Kidney glomerular epithelial cell (primary cell): ENCODE measurements around the gene ANKMY1.

Source experiments
- DNase-seq: peaks from one replicate; lab custom pipeline; 2025; lab: John Stamatoyannopoulos, UW

Gene ANKMY1

DNA sequence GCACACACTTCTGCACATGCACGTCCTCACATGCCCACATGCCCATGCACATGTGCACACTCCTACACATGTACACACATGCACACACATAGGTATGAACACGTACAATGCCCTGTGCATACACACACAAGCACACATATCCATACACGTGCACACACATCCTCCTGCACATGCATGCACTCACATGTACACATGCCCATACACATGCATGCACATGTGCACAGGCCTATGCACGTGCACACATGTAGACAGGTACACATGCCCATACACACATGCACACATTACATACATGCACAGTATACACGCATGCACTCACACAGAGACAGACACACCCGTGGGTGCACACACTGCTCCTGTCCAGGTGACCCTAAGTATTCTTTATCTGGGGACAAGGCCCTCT, 88.0 kb downstream of the ANKMY1 start:
- no peak for DNase-seq

DNA sequence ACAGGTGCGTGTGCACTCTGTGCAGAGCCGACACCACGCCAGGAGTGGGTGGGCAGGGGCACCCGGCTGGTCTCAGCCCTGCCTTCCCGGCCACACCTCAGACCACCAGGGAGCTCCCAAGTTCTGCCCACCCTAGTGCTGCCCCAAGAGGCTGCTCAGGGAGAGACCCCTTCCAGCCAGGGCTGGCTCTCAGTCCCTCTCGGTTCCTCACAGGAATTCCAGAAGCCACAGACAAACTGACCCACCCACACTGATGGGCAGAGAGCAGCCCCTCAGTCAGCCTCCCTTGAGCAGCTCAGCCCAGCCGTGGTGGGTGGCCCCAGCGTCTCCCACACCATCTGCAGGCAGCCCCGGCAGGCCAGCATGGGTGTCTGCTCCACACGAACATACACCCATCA, 88.5 kb downstream of the ANKMY1 start:
- no peak for DNase-seq

DNA sequence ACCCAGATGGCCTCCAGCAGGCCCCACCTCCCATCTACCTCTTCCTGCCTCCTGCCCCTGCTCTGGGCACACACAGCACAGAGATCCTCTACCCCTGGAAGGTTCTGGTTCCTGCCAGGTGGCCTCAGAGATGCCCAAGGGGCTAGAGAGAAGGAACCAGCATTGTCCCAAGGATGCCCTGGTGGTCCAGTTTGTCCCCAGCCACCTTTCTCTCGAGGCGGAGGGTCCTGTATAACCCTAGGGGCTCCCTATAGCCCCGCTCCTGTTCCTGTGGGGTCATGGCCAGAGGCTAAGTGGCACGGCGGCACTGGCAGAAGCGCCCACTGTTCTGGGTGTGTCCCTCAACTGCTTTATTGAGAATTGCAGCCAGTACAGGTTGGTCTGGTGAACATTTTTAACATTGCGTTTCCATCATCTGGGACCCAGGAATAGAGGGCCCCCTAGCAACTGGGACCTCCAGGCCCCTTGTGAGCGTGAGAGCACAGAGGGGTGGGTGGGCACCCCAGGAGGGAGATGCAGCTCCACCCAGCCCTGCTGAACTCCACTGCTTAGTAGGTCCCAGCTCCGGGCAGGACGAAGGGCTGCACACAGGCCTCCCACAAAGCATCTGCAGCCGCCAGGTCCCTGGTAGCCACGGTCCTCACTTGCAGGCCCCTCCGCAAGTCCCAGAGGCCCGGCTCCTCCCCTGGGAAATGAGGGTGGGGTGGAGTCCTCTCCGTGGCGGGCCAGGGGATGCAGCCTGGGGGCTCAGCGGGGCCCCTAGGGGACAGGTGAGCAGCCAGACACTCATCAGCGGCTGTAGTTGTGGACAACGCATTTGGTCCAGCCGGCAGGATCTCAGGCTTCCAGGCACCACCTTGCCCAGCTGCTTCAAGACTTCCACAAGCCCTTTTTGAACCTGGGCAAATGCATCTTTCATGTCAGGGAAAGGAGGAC, 89.2 kb downstream of the ANKMY1 start:
- no peak for DNase-seq

GRCh38 chr2:240467659-240468302, 90.0 kb downstream of the ANKMY1 start:
- no peak for DNase-seq

GRCh38 chr2:240467149-240467642, 90.6 kb downstream of the ANKMY1 start:
- no peak for DNase-seq

GRCh38 chr2:240466579-240467148, 91.1 kb downstream of the ANKMY1 start:
- no peak for DNase-seq

GRCh38 chr2:240465765-240466578, 91.8 kb downstream of the ANKMY1 start:
- no peak for DNase-seq

DNA sequence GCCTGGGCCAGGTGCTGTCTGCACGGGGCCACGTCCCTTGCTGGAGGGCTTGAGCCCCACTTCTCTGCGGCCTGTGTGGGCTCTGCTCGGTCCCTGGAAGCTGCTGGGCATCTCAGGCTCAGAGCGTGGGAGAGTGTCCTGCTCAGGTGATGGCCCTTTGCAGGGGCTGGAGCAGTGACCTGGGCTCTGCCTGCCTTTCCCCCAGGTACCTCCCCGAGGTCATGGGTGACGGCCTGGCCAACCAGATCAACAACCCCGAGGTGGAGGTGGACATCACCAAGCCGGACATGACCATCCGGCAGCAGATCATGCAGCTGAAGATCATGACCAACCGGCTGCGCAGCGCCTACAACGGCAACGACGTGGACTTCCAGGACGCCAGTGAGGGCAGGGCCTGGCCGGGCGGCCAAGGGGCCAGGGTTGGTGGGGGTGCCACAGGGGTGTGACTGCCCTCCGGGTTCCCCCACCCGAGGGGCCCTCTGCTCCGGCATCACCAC, 92.5 kb downstream of the ANKMY1 start:
- no peak for DNase-seq

DNA sequence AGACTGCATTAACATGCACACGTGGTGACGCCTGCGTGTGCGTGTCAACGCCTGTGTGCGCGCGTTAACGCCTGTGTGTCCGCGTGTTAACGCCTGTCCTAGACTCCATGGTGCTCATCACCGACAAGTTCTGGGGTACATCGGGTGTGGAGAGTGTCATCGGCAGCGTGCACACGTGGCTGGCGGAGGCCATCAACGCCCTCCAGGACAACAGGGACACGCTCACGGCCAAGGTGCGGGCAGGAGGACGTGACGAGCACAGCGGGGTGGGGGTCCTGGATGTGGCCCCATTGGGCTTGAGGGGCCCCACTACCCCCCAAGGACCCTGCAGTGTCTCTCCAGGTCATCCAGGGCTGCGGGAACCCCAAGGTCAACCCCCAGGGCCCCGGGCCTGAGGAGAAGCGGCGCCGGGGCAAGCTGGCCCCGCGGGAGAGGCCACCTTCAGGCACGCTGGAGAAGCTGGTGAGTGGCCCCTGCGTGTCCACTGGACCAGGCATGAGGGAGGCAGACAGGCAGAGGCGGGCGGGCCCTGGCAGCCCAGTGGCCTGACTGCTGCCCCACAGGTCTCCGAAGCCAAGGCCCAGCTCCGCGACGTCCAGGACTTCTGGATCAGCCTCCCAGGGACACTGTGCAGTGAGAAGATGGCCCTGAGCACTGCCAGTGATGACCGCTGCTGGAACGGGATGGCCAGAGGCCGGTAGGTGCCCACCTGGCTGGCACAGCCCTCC, 93.1 kb downstream of the ANKMY1 start:
- DNase-seq = no peak

GRCh38 chr2:240463866-240464481, 93.8 kb downstream of the ANKMY1 start:
- no peak for DNase-seq

- DNase-seq = no peak
Observed at GRCh38 chr2:240463274-240463865, 94.4 kb downstream of the ANKMY1 start.

DNA sequence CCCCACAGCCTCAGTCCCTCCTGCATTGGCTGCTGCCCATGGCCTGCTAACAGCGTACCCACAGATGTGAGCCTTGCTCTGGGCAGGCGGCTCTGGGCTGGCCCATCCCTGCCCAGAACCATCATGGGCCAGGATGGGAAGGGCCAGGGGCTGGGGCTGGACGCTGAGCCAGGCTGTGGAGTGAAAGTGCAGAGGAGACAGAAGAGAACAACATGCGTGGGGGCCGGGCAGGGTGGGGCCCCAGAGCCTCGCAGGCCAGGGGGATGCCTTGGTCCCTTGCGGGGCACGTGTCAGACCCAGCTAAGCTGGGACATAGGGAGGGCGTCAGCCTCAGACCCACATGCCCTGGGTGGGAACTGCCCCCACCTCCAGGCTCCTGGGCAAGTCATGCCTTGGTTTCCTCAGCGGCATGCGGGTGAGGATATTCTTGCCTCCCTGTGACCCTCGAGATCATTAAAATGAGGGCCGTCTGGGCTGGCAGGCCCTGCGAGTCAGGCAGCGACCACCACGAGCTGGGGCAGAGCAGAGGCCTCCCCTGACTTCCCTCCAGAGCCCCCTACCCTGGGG, 95.0 kb downstream of the ANKMY1 start:
- DNase-seq = no peak

DNA sequence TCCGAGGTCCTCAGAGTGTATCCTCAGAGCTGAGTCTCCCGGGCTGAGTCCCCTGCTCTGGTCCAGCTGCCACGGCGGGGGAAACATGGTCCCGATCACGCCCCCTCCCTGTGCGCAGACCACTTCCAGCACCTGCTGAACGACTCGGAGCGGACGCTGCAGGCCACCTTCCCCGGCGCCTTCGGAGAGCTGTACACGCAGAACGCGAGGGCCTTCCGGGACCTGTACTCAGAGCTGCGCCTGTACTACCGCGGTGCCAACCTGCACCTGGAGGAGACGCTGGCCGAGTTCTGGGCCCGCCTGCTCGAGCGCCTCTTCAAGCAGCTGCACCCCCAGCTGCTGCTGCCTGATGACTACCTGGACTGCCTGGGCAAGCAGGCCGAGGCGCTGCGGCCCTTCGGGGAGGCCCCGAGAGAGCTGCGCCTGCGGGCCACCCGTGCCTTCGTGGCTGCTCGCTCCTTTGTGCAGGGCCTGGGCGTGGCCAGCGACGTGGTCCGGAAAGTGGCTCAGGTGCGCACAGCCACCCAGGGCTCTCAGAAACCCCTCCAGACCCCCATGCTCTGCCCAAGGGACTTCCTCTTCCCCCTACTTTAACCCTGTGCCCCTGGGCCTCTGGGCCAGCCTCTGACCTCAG, 95.6 kb downstream of the ANKMY1 start:
- DNase-seq = no peak

DNA sequence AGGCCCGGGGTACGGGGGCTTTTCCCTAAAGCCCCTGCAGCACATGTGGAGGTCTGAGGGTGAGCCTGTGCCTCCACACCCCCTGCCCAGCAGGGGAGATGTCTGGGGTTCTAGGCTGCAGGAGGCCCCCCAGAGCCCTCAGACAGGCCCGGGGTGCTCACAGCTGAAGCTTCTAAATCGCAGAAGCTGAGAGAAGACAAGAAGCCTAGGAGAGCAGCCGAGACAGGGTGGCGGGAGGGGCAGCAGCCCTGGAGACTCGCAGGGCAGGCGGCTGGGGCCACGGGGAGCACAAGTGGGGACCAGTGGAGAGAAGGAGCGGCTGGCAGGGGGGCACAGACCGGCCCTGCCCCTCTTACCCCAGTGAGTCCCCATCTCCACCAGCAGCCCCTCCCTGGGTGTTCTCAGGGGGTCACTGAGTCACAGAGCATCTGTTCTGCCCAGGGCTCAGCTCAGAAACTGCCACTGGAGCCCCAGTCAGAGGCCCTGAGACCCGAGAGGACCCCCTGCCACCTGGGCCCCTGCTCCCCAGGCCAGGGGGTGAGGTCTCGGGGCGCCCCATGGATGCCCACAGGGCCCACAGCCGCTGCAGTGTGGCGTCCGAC, 96.2 kb downstream of the ANKMY1 start:
- no peak for DNase-seq

DNA sequence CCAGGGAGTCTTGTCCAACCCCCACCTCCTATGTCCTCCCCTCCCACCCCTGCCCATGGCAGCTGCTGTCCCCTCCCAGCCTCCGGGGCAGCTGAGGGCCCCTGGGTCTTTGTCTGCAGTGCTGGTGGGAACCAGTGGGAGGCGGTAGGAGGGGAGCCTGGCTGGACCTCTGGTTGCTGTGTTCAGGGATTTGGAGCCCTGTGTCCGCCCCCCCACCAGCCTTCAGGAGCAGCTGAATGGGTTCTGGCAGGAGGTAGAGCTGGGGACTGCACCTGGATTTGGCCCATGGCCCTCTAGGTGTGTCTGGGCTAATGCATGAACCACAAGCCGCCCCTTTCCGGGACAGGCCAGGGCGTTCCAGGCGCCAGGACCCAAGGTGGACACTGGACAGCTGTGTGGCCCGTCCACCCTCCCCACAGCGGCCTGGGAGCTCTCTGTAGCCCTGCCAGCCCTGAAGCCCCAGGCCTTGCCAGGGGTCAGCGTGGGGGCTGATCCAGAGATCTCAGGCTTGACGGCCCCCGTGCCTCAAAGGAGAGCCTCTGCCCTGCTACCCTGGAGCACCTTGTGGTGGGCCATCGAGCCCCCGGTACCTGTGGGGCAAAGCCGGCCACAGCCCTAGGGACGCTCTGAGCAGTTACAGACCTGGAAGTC, 96.9 kb downstream of the ANKMY1 start:
- no peak for DNase-seq

- no peak for DNase-seq
Observed at GRCh38 chr2:240460253-240460711, 97.5 kb downstream of the ANKMY1 start.

DNA sequence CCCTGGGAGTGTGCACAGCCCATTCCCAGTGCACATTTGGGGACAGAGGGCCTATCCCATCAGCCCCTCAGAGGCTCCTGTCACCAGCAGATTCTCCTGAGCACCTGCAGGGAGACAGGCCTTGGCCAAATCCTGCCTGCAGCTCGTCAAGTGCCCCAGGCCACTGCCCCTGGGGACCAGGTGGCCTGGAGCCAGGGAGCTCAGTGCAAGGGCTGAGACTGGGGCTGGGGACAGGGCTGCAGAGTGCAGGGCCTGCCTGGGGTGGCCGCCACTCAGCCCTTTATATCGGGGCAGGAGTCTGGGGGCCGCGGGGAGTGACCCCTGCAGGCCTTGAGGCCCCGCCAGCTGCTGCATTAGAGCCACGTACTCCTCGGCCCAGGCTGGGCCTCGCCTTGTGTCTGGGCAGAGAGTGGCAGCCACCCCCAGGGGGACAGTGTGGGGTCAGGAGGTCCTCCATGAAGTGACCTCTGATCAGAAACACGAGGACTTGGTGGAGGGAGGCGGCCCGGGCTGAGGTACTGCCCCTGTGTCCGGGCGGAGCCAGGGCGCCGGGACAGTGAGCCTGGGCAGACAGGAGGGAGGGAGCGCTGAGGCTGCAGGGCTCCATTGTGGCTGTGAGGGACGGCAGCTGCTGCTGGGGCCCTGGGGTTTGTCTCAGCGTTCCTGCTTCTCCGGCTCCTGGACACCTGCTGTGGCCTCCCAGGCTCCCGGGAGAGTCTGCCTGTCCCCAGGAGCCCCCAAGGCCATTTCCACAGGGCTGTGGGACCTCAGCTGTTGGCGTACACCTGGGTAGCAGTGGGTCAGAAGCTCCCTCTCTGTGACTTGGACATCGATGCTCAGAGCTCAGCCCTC, 98.2 kb downstream of the ANKMY1 start:
- no peak for DNase-seq
